NB4 (cell line): ENCODE results near the gene GJA10.

Experiments
- CTCF ChIP-seq: IDR thresholded peaks from one replicate; pipeline ENCODE4 v1.5.1; 2012; ENCODE audit warnings: low read depth, low read length
- MAX ChIP-seq: IDR thresholded peaks from 2 replicates; pipeline ENCODE4 v1.6.1; 2011; ENCODE audit warnings: low read depth, low read length
- POLR2A ChIP-seq: IDR thresholded peaks from 2 replicates; pipeline ENCODE4 v1.6.1; 2011; ENCODE audit warnings: mild to moderate bottlenecking; ENCODE audit not compliant: insufficient read length; ENCODE audit errors: extremely low read depth

- no peak for TF ChIP-seq CTCF
- TF ChIP-seq POLR2A: no peak
- TF ChIP-seq MAX: no peak
Measured at GRCh38 chr6:89921691-89922090, 27.4 kb downstream of the GJA10 start.
